ENCODE data around the gene SNX33. TPM values are rescaled to one million over a fixed set of nuclear protein-coding genes. Genes with fewer than 3 reads are reported as not detected.
A peak's percentile ranks its signal among the peaks of the same experiment; 100 is the strongest.

SNX33 gene
- total RNA-seq, 2 donors from 2014 or later = 18.9 to 23.2 TPM

DNA sequence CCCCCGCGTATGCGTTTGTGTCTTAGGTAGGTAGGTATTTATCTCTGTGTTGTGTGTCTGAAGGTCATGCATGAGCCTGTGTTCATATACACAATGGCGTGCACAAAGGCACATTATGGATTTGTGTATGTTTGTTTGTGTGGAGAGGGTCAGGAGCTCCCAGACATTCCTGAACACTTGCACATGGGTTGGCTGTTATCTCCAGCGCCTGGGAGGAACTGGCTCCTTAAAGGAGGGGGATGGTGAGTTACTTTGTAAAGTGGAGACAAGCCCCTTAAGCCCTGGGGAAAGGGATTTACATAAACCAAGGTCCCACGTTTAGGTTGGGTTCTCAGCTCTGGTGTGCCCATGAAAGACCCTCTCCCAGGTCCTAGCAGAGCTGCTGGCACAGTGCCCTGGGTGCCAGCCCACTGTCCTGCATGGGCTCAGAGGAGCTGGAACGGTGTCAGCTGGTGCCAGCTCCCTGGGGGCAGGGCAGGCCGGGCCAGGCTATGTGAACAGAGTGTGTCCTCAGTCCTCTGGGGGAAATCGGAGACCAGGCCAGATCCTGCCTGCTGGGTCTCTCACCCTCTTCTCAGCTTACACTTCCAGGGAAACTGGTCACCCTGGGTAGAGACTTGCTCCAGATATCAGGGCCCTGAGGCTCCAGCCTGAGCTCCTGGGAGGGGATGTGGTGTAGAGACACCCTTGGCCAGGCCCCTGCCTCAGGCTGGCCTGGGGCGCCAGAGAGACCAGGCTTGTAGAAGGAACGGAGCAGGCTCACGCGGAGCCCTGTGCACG lies 25.1 kb downstream of the SNX33 start:
- Mint-ChIP-seq H3K27ac (peak overlapping the region; percentile 96), H3K27me3 (ENCODE audit: insufficient read depth) (no peaks in the 10 kb centered on the region), H3K9me3 (no peaks in the 10 kb centered on the region), H3K36me3 (ENCODE audit: low read depth) (peaks cover 3% of the 10 kb centered on the region), H3K4me1 (peaks cover 24% of the 10 kb centered on the region), H3K4me3 (peak overlapping the region; percentile 29)
- no peaks in the 10 kb centered on the region for H3K36me3 ChIP-seq (ENCODE audit: control insufficient read depth, insufficient read depth, low read length)
- DNase-seq = peak; percentile 75
- no peaks in the 10 kb centered on the region for H3K9me3 ChIP-seq (ENCODE audit: control insufficient read depth, low read length)
- H3K4me3 ChIP-seq (ENCODE audit: low read length) = peak overlapping the region; percentile 14
- H3K27me3 ChIP-seq (ENCODE audit: control insufficient read depth, insufficient read depth, low read length, poor library complexity, severe bottlenecking) = no peaks in the 10 kb centered on the region
- H3K27ac ChIP-seq (ENCODE audit: low read depth, low read length) = peak overlapping the region; percentile 34
- peaks cover 14% of the 10 kb centered on the region for H3K4me1 ChIP-seq (ENCODE audit: control insufficient read depth, insufficient read depth, low read length)
- 68 to 91% methylated on average over 9 to 14 of the region's 14 CpGs for WGBS, 2 experiments (ENCODE audit: insufficient coverage in 1 of 2, insufficient read length in 1 of 2)
- peak overlapping the region; percentile 49 for H3K9ac ChIP-seq (ENCODE audit: extremely low read depth, low read length, poor library complexity, severe bottlenecking)
- TF ChIP-seq, protein P1, sequence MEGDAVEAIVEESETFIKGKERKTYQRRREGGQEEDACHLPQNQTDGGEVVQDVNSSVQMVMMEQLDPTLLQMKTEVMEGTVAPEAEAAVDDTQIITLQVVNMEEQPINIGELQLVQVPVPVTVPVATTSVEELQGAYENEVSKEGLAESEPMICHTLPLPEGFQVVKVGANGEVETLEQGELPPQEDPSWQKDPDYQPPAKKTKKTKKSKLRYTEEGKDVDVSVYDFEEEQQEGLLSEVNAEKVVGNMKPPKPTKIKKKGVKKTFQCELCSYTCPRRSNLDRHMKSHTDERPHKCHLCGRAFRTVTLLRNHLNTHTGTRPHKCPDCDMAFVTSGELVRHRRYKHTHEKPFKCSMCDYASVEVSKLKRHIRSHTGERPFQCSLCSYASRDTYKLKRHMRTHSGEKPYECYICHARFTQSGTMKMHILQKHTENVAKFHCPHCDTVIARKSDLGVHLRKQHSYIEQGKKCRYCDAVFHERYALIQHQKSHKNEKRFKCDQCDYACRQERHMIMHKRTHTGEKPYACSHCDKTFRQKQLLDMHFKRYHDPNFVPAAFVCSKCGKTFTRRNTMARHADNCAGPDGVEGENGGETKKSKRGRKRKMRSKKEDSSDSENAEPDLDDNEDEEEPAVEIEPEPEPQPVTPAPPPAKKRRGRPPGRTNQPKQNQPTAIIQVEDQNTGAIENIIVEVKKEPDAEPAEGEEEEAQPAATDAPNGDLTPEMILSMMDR (conservative IDR thresholded peaks at IDR 0.05) = no peak

DNA sequence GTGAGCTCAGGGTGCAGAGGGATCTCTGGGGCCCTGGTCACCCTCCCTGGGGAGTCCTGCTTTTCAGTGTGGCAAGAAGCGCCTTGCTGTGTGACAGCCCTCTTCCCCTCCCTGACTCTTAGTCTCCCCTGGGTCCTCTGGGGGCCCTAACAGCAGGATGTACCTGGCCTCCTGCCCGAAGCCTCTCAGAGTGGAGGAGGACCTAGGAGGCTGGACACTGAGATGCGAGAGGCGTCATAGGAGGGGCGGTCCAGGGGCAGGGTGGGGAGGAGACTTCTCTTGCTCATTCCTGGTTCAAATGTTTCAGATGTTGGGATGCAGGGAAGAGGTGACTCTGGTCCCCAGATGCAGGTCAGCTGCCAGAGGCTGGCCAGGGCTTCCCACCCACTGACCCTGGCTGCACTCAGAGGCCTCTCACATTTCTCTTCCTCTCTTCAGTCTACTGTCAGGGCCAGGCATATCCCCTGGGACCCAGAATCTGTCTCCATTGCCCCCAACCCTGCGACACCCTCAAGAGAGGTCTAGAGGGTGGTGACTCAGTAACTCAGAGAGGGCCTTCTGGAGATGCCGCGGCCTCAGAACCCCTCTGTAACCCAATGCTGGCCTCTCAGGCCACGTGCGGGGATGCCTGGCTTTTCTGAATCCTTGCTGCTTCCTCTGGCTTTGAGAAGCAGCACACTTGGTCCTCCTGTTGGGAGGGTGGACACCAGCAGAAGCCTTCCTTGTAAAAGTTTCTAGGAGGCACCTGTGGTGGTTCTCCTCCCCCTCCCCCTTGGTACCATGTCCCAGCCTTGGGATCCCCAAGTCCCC lies 25.9 kb downstream of the SNX33 start:
- Mint-ChIP-seq H3K36me3 (ENCODE audit: low read depth) (peaks cover under 1% of the 10 kb centered on the region), H3K4me1 (peaks cover 26% of the 10 kb centered on the region), H3K27ac (peak overlapping the region; percentile 96), H3K4me3 (peak overlapping the region; percentile 29), H3K9me3 (no peaks in the 10 kb centered on the region), H3K27me3 (ENCODE audit: insufficient read depth) (no peaks in the 10 kb centered on the region)
- no peaks in the 10 kb centered on the region for H3K9me3 ChIP-seq (ENCODE audit: control insufficient read depth, low read length)
- peaks cover 14% of the 10 kb centered on the region for H3K4me1 ChIP-seq (ENCODE audit: control insufficient read depth, insufficient read depth, low read length)
- peak overlapping the region; percentile 34 for H3K27ac ChIP-seq (ENCODE audit: low read depth, low read length)
- no peaks in the 10 kb centered on the region for H3K27me3 ChIP-seq (ENCODE audit: control insufficient read depth, insufficient read depth, low read length, poor library complexity, severe bottlenecking)
- no peaks in the 10 kb centered on the region for H3K36me3 ChIP-seq (ENCODE audit: control insufficient read depth, insufficient read depth, low read length)
- DNase-seq = no peak
- H3K4me3 ChIP-seq (ENCODE audit: low read length) = no peak overlapping the region
- TF ChIP-seq, protein P1 (conservative IDR thresholded peaks at IDR 0.05) = no peak
- 97% methylated on average over 4 to 10 of the region's 10 CpGs for WGBS, 2 experiments (ENCODE audit: insufficient coverage in 1 of 2, insufficient read length in 1 of 2)
- no peak overlapping the region for H3K9ac ChIP-seq (ENCODE audit: extremely low read depth, low read length, poor library complexity, severe bottlenecking)

DNA sequence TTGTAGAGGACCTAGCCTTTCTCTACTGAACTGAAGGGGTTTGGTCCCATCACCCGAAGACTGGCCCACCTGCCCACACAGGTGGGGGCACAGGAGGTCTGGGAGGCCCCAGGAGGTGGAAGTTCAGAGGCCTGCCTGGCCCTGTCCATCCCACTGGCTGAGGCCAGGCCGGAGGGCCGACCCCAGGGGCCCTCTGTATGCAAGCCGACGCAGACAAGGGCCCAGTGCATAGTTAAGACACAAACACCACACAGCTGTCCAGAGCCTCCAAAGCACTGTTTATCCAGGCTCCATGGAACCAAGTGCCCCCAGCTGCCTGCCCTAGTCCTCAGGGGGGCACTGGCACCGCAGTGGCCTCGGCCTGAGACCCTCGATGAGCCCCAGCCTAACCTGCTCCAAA lies 26.7 kb downstream of the SNX33 start:
- Mint-ChIP-seq H3K27ac (no peak overlapping the region), H3K27me3 (ENCODE audit: insufficient read depth) (no peaks in the 10 kb centered on the region), H3K4me3 (no peak overlapping the region), H3K9me3 (no peaks in the 10 kb centered on the region), H3K36me3 (ENCODE audit: low read depth) (no peaks in the 10 kb centered on the region), H3K4me1 (peaks cover 26% of the 10 kb centered on the region)
- TF ChIP-seq, protein P1 (conservative IDR thresholded peaks at IDR 0.05) = no peak
- Histone ChIP-seq H3K27ac (ENCODE audit: low read depth, low read length) (no peak overlapping the region), H3K9me3 (ENCODE audit: control insufficient read depth, low read length) (no peaks in the 10 kb centered on the region), H3K4me3 (ENCODE audit: low read length) (no peak overlapping the region), H3K4me1 (ENCODE audit: control insufficient read depth, insufficient read depth, low read length) (peaks cover 14% of the 10 kb centered on the region), H3K36me3 (ENCODE audit: control insufficient read depth, insufficient read depth, low read length) (no peaks in the 10 kb centered on the region), H3K9ac (ENCODE audit: extremely low read depth, low read length, poor library complexity, severe bottlenecking) (no peak overlapping the region), H3K27me3 (ENCODE audit: control insufficient read depth, insufficient read depth, low read length, poor library complexity, severe bottlenecking) (no peaks in the 10 kb centered on the region)
- no peak for DNase-seq
- 79 to 86% methylated on average over 3 to 8 of the region's 8 CpGs for WGBS, 2 experiments (ENCODE audit: insufficient coverage in 1 of 2, insufficient read length in 1 of 2)

Data from endodermal cell (in vitro differentiated cells).